K562 (cell line): Measurements from ENCODE around the gene MCCC1. TPM values are rescaled to one million over a fixed set of nuclear protein-coding genes. Genes with fewer than 3 reads are reported as not detected.

Experiments
- ATAC-seq: fragments of 200-7000 bp; cut with Tn5 transposase; 3 replicates; pipeline ENCODE4 v1.9.1; 2020; ENCODE audit warnings: moderate library complexity
- BruUV-seq: library from RNA; stranded (reverse); fragments of 400-500 nt; replicated peaks from 2 replicates; lab custom pipeline; 2021; lab: Mats Ljungman, UMichigan
- CTCF ChIA-PET: fragments of 300-600 bp; formaldehyde crosslinking; extraction: SDS; loops from one replicate; lab custom pipeline; 2021; ENCODE audit warnings: low intra/inter-chr PET ratio; lab: Yijun Ruan, JAX
- POLR2A ChIA-PET: fragments of 300-600, 350-650 bp; sonication (Branson Sonifier 250); formaldehyde crosslinking; extraction: SDS; loops from one replicate; lab custom pipeline; 2021; ENCODE audit warnings: antibody characterized with exemption, inconsistent platforms; lab: Yijun Ruan, JAX
- DNase-seq, 4 experiments: peaks; one replicate each; pipeline versions ENCODE4 v3.0.0 to v3.0.0-alpha.2; 2011 to 2018; ENCODE audit warnings: low spot score in 3 of 4, mixed read lengths in 3 of 4; ENCODE audit errors: extremely low read depth in 1 of 4
- FAIRE-seq: peaks from 2 replicates; lab custom pipeline; 2011; peaks lifted over from hg19 to GRCh38; lab: Jason Lieb, UNC
- H2AFZ ChIP-seq: 2 replicates; pipeline ENCODE4 v1.6.0; 2011; ENCODE audit warnings: low read depth, low read length, control low read depth, inconsistent platforms
- H3K27ac ChIP-seq: fragments of 200-600 bp; 3 replicates; pipeline ENCODE4 v1.8.0; 2011; ENCODE audit warnings: low read depth, mild to moderate bottlenecking, control low read depth, inconsistent platforms, low read length, moderate library complexity, mixed read lengths; ENCODE audit errors: extremely low read depth
- H3K27me3 ChIP-seq, 2 experiments: fragments of 300-600 bp in 1 of 2; 2 replicates in 1 of 2; 3 replicates in 1 of 2; pipeline versions ENCODE4 v1.6.0 to v1.8.0; 2011; ENCODE audit warnings: inconsistent platforms in 2 of 2, low read length in 2 of 2, mild to moderate bottlenecking in 1 of 2, mixed read lengths in 1 of 2, moderate library complexity in 1 of 2; ENCODE audit not compliant: control insufficient read depth in 2 of 2, insufficient read depth in 2 of 2
- H3K36me3 ChIP-seq: fragments of 300-600 bp; 3 replicates; pipeline ENCODE4 v1.8.0; 2011; ENCODE audit warnings: mild to moderate bottlenecking, low read length, inconsistent platforms; ENCODE audit not compliant: control insufficient read depth, insufficient read depth
- H3K4me1 ChIP-seq, 2 experiments: fragments of 200-600 bp in 1 of 2; replicated peaks in 1 of 2; 2 replicates in 1 of 2; 3 replicates in 1 of 2; pipeline versions ENCODE4 v1.5.1 to v1.8.0; 2011; ENCODE audit warnings: inconsistent platforms in 2 of 2, low read length in 2 of 2, mild to moderate bottlenecking in 1 of 2, mixed read lengths in 1 of 2, moderate library complexity in 1 of 2; ENCODE audit not compliant: control insufficient read depth in 2 of 2, insufficient read depth in 2 of 2
- H3K4me2 ChIP-seq: 2 replicates; pipeline ENCODE4 v1.6.1; 2011; ENCODE audit warnings: low read length, control low read depth, inconsistent platforms, mixed read lengths; ENCODE audit not compliant: insufficient read depth
- H3K4me3 ChIP-seq: fragments of 200-600 bp; sonication (generic), shearing (Covaris generic); 2 replicates; pipeline ENCODE4 v1.5.1; 2016; ENCODE audit warnings: control low read depth, inconsistent platforms
- H3K79me2 ChIP-seq: fragments of 200-600 bp; 3 replicates; pipeline ENCODE4 v1.8.0; 2011; ENCODE audit warnings: low read length, inconsistent platforms; ENCODE audit not compliant: control insufficient read depth, insufficient read depth
- H3K9ac ChIP-seq, 2 experiments: 2 replicates each; pipeline versions ENCODE4 v1.6.0 to v1.6.1; 2011; ENCODE audit warnings: low read depth in 2 of 2, low read length in 2 of 2, control low read depth in 1 of 2, inconsistent platforms in 1 of 2, mild to moderate bottlenecking in 1 of 2, mixed read lengths in 1 of 2; ENCODE audit not compliant: insufficient read depth in 1 of 2
- H3K9me1 ChIP-seq: one replicate; pipeline ENCODE4 v1.6.0; 2011; ENCODE audit warnings: inconsistent platforms, mild to moderate bottlenecking, low read length, moderate library complexity; ENCODE audit not compliant: control insufficient read depth, insufficient read depth
- H3K9me3 ChIP-seq: replicated peaks from 2 replicates; pipeline ENCODE4 v1.5.1; 2011; ENCODE audit warnings: low read depth, low read length, inconsistent platforms; ENCODE audit not compliant: control insufficient read depth, insufficient read depth
- H4K20me1 ChIP-seq: replicated peaks from 2 replicates; pipeline ENCODE4 v1.6.1; 2011; ENCODE audit warnings: low read length, inconsistent platforms, mixed read lengths; ENCODE audit not compliant: control insufficient read depth, insufficient read depth
- ATF3 ChIP-seq, 2 experiments: fragments of 450-650 bp in 1 of 2; sonication (generic) in 1 of 2; formaldehyde crosslinking in 1 of 2; IDR thresholded peaks in 1 of 2; conservative IDR thresholded peaks in 1 of 2; 2 replicates each; pipeline versions ENCODE4 v1.6.1 to v1.8.1; 2016 to 2023; ENCODE audit warnings: mild to moderate bottlenecking in 2 of 2, moderate library complexity in 2 of 2, inconsistent platforms in 1 of 2, missing genetic modification reagents in 1 of 2
- ATF7 ChIP-seq: fragments of 450-650 bp; IDR thresholded peaks from 2 replicates; pipeline ENCODE4 v1.7.1; 2014; ENCODE audit warnings: mild to moderate bottlenecking, moderate library complexity
- C11orf30 ChIP-seq: fragments of 450-650 bp; IDR thresholded peaks from 2 replicates; pipeline ENCODE4 v1.6.1; 2016; ENCODE audit warnings: low read depth, mild to moderate bottlenecking
- FOS ChIP-seq: IDR thresholded peaks from 3 replicates; pipeline ENCODE4 v1.6.1; 2011; ENCODE audit not compliant: insufficient read length; ENCODE audit errors: extremely low read depth
- GATAD2A ChIP-seq: fragments of 450-650 bp; IDR thresholded peaks from 2 replicates; pipeline ENCODE4 v1.6.1; 2017
- MAFF ChIP-seq: IDR thresholded peaks from 2 replicates; pipeline ENCODE4 v1.6.1; 2012; ENCODE audit warnings: low read length, improper control_type of control experiment
- MAFK ChIP-seq: IDR thresholded peaks from 2 replicates; pipeline ENCODE4 v1.6.1; 2011; ENCODE audit warnings: low read length, improper control_type of control experiment
- SOX6 ChIP-seq: fragments of 450-650 bp; IDR thresholded peaks from 2 replicates; pipeline ENCODE4 v1.6.1; 2014; ENCODE audit warnings: mild to moderate bottlenecking
- ZBTB17 ChIP-seq: fragments of 450-650 bp; formaldehyde crosslinking; IDR thresholded peaks from 2 replicates; pipeline ENCODE4 v1.4.0; 2020; ENCODE audit warnings: mild to moderate bottlenecking
- ZBTB40 ChIP-seq, 2 experiments: fragments of 450-650 bp in 1 of 2; sonication (generic) in 1 of 2; formaldehyde crosslinking in 1 of 2; IDR thresholded peaks; 2 replicates each; pipeline versions ENCODE4 v1.7.1 to v1.9.0; 2016 to 2022; ENCODE audit warnings: inconsistent platforms in 1 of 2, mild to moderate bottlenecking in 1 of 2, missing genetic modification reagents in 1 of 2
- ZNF224 ChIP-seq: sonication (generic); formaldehyde crosslinking; IDR thresholded peaks from 2 replicates; pipeline ENCODE4 v1.8.0; 2022; ENCODE audit warnings: mild to moderate bottlenecking, missing genetic modification reagents
- ZNF696 ChIP-seq: fragments of 250-450 bp; sonication (Bioruptor Pico); conservative IDR thresholded peaks from 2 replicates; pipeline ENCODE4 v1.4.0; 2020; ENCODE audit warnings: mild to moderate bottlenecking, moderate library complexity
- WGBS: fragments of 100-300 bp; shearing (Covaris generic); methylation state at CpG from one replicate; pipeline ENCODE4 v1.1.6; 2016; ENCODE audit warnings: low coverage, mixed read lengths; ENCODE audit not compliant: insufficient coverage; ENCODE audit errors: missing lambda C conversion rate; 5-methylcytosine and 5-hydroxymethylcytosine counted together
- in situ Hi-C: fragments of 300-500 bp; cut with MboI; formaldehyde crosslinking; loops from 4 replicates; pipeline ENCODE4 v1.15.0; 2018; ENCODE audit warnings: inconsistent platforms, mixed read lengths
- intact Hi-C: fragments of 100-400 bp; cut with micrococcal nuclease; formaldehyde crosslinking; loops from 2 replicates; pipeline ENCODE4 v1.14.2; 2022
- polyA plus RNA-seq, 8 experiments: library from polyadenylated mRNA; depleted of rRNA in 4 of 8; stranded (reverse) in 5 of 8; unstranded in 3 of 8; fragments of >200 nt; fragmentation: Nextera tagmentation in 2 of 8; fragmentation: Illumina TruSeq in 1 of 8; extraction: Ambion mirVana in 2 of 8; extraction: Trizol in 1 of 8; gene quantifications; 2 replicates each; pipeline versions ENCODE4 v1.2.1 to v1.2.3, GENCODE V29; 2011 to 2014; ENCODE audit warnings: inconsistent platforms in 1 of 8, missing spikeins in 1 of 8
- total RNA-seq, 7 experiments: library from RNA; depleted of rRNA in 6 of 7; stranded (reverse); fragments of >200 nt in 6 of 7; fragmentation: Illumina TruSeq in 2 of 7; extraction: Trizol in 2 of 7; gene quantifications; 2 replicates each; pipeline versions ENCODE4 v1.2.1 to v1.2.3, GENCODE V29; 2011 to 2021; ENCODE audit warnings: low replicate concordance in 1 of 7

MCCC1 gene
- total and polyA plus RNA-seq, 9 of the 15 experiments (the other 6 are each of a cell fraction or from before 2014, with no cell fraction given), result 13.7 to 26.9 (median 23.0) TPM

GRCh38 chr3:183108470-183108869 lies 9.2 kb upstream of the MCCC1 start (continued):
- no peak for TF ChIP-seq FOS

GRCh38 chr3:183108001-183108449 lies 8.7 kb upstream of the MCCC1 start:
- H3K4me1 ChIP-seq, result peaks cover 4 to 7% of the 10 kb centered on the region in 2 experiments; a peak in 3 of 5 replicates
- CTCF ChIA-PET, result no interaction called here
- H3K9me3 ChIP-seq, result no peaks in the 10 kb centered on the region; the same call in 1 of the 2 replicates
- ATAC-seq, result no peak
- H4K20me1 ChIP-seq, result no peaks in the 10 kb centered on the region
- WGBS, result 20% methylated on average over 2 of the region's 2 CpGs
- DNase-seq, result no peak
- no TSS peak for BruUV-seq
- no peaks in the 10 kb centered on the region for H3K27me3 ChIP-seq
- no peaks in the 10 kb centered on the region for H3K36me3 ChIP-seq
- H3K27ac ChIP-seq, result no peak overlapping the region
- intact Hi-C loops (no loop called here), in situ Hi-C loops (no loop called here)
- no peak overlapping the region for H3K9ac ChIP-seq
- H2AFZ ChIP-seq, result no peak overlapping the region
- H3K79me2 ChIP-seq, result no peaks in the 10 kb centered on the region
- POLR2A ChIA-PET, result no interaction called here
- no peak overlapping the region for H3K4me2 ChIP-seq
- no peaks in the 10 kb centered on the region for H3K9me1 ChIP-seq
- H3K4me3 ChIP-seq, result no peak overlapping the region
- FAIRE-seq, result no peak
- TF ChIP-seq GATAD2A, result no peak
- TF ChIP-seq SOX6, result no peak
- no peak for TF ChIP-seq ZBTB17 (CRISPR knock-in tag)
- peak; percentile 46; the same call in 1 of the 2 replicates for TF ChIP-seq ATF3 (IDR thresholded peaks at IDR 0.05)
- no peak for TF ChIP-seq ATF3 (CRISPR knock-in tag; conservative IDR thresholded peaks at IDR 0.05)
- TF ChIP-seq C11orf30, result peak; percentile 78
- no peak for TF ChIP-seq ZNF224 (CRISPR knock-in tag)
- peak; percentile 49 for TF ChIP-seq ATF7
- no peak for TF ChIP-seq ZNF696
- peak; percentile 24; the same call in 1 of the 2 replicates for TF ChIP-seq MAFK
- peak; percentile 49; the same call in 1 of the 2 replicates for TF ChIP-seq MAFF
- peak; percentile 73; the same call in 1 of the 2 replicates for TF ChIP-seq ZBTB40 (IDR thresholded peaks at IDR 0.05)
- no peak for TF ChIP-seq ZBTB40 (CRISPR knock-in tag; IDR thresholded peaks at IDR 0.05)
